ENCODE measurements around the gene STOML1. TPM values are rescaled to one million over a fixed set of nuclear protein-coding genes. Genes with fewer than 3 reads are reported as not detected.
"Not testable (repeated sequence)": the region's sequence is repeated elsewhere in the genome, so short reads cannot be mapped to it uniquely, and the experiment has no call there.

Gene STOML1
- total RNA-seq, 2 experiments from 2014 or later, result 8.0 to 8.9 TPM

DNA sequence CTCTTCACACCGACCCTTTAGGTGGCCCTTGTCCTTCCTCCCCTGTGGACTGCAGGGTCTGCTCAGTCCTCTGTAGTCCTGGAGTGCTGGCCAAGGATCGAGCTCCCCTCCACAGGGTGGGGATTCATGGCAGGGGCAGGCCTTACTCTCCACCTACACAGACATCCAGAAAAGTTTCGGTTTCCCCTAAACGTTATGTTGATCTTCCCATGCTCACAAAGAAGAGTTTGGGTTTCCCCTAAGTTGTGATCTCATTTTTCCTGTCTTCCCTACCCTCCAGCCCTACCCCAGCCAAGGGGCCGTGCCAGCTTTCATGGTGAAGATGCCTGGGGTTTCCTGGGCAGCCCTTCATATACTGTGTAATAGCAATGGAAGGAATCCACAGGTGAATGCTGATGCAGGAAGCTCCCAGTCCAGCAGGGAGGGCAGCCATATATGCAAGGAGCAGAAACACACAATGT is 10.3 kb downstream of the STOML1 start:
- no peak for TF ChIP-seq CTCF (conservative IDR thresholded peaks at IDR 0.05; ENCODE audit: low read length)
- no peak for TF ChIP-seq EZH2phosphoT487 (IDR thresholded peaks at IDR 0.05; ENCODE audit: borderline replicate concordance, low read depth, low read length)
- peaks cover 3% of the 10 kb centered on the region for H3K4me1 ChIP-seq (ENCODE audit: insufficient read depth, low read length, poor library complexity, severe bottlenecking)
- no peaks in the 10 kb centered on the region for H3K36me3 ChIP-seq (ENCODE audit: insufficient read depth, low read length)
- no peaks in the 10 kb centered on the region for H3K79me2 ChIP-seq (ENCODE audit: insufficient read depth, low read depth, low read length)
- DNase-seq (ENCODE audit: low spot score), result no peak
- H3K27ac ChIP-seq (ENCODE audit: low read depth, low read length, poor library complexity, severe bottlenecking), result no peak overlapping the region
- H3K9me2 ChIP-seq (ENCODE audit: insufficient read depth, low read length), result no peaks in the 10 kb centered on the region
- H3K4me2 ChIP-seq (ENCODE audit: low read length), result no peak overlapping the region
- no TSS peak for BruUV-seq (replicated peaks)
- no peak overlapping the region for H2AFZ ChIP-seq (ENCODE audit: low read length)
- no peak overlapping the region for H3K4me3 ChIP-seq (ENCODE audit: low read depth, low read length, poor library complexity, severe bottlenecking)
- intact Hi-C loops (cut with micrococcal nuclease; ENCODE audit: unreplicated experiment), result no loop called here
- ChIA-PET POLR2A (no interaction called here), CTCF (ENCODE audit: unreplicated experiment) (no interaction called here)
- H4K20me1 ChIP-seq (ENCODE audit: insufficient read depth, low read length), result no peaks in the 10 kb centered on the region; the same call in 1 of the 2 replicates
- no peaks in the 10 kb centered on the region for H3K9me3 ChIP-seq (ENCODE audit: low read length)

- no peak overlapping the region for H3K4me3 ChIP-seq (ENCODE audit: low read depth, low read length, poor library complexity, severe bottlenecking)
- no peak overlapping the region for H3K4me2 ChIP-seq (ENCODE audit: low read length)
- no peaks in the 10 kb centered on the region for H3K36me3 ChIP-seq (ENCODE audit: insufficient read depth, low read length)
- no peaks in the 10 kb centered on the region; the same call in 1 of the 2 replicates for H4K20me1 ChIP-seq (ENCODE audit: insufficient read depth, low read length)
- ChIA-PET POLR2A (no interaction called here), CTCF (ENCODE audit: unreplicated experiment) (no interaction called here)
- no peak for DNase-seq (ENCODE audit: low spot score)
- intact Hi-C loops (cut with micrococcal nuclease; ENCODE audit: unreplicated experiment), result no loop called here
- H3K9me2 ChIP-seq (ENCODE audit: insufficient read depth, low read length), result no peaks in the 10 kb centered on the region
- TF ChIP-seq CTCF (conservative IDR thresholded peaks at IDR 0.05; ENCODE audit: low read length) (no peak), EZH2phosphoT487 (IDR thresholded peaks at IDR 0.05; ENCODE audit: borderline replicate concordance, low read depth, low read length) (no peak)
- no TSS peak for BruUV-seq (replicated peaks)
- H3K9me3 ChIP-seq (ENCODE audit: low read length), result no peaks in the 10 kb centered on the region
- H3K27ac ChIP-seq (ENCODE audit: low read depth, low read length, poor library complexity, severe bottlenecking), result no peak overlapping the region
- H3K79me2 ChIP-seq (ENCODE audit: insufficient read depth, low read depth, low read length), result no peaks in the 10 kb centered on the region
- peaks cover 3% of the 10 kb centered on the region for H3K4me1 ChIP-seq (ENCODE audit: insufficient read depth, low read length, poor library complexity, severe bottlenecking)
- H2AFZ ChIP-seq (ENCODE audit: low read length), result no peak overlapping the region
Observed at GRCh38 chr15:73979636-73980035, 12.5 kb downstream of the STOML1 start.

DNA sequence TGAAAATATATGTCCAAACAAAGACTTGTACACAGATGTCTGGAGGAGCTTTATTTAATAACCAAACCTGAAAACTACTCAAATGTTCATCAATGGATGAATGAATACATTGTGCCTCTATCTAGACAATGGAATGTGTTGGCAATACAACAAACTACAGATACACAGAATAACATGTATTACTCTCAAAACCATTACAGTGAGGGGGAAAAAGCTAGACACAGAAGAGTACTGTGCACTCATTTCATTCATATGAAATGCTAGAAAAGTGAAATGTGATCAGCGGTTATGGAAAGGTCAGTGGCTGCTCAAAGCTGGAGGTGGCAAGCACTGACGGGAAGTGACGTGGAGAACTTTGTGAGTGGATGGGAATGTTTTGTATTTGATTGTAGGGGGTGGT is 13.2 kb downstream of the STOML1 start:
- ChIA-PET CTCF (ENCODE audit: unreplicated experiment) (no interaction called here), POLR2A (no interaction called here)
- Histone ChIP-seq H3K27ac (ENCODE audit: low read depth, low read length, poor library complexity, severe bottlenecking) (no peak overlapping the region), H3K79me2 (ENCODE audit: insufficient read depth, low read depth, low read length) (no peaks in the 10 kb centered on the region), H3K9me3 (ENCODE audit: low read length) (no peaks in the 10 kb centered on the region), H3K4me1 (ENCODE audit: insufficient read depth, low read length, poor library complexity, severe bottlenecking) (peaks cover 3% of the 10 kb centered on the region), H3K36me3 (ENCODE audit: insufficient read depth, low read length) (no peaks in the 10 kb centered on the region), H3K4me3 (ENCODE audit: low read depth, low read length, poor library complexity, severe bottlenecking) (no peak overlapping the region), H2AFZ (ENCODE audit: low read length) (no peak overlapping the region), H4K20me1 (ENCODE audit: insufficient read depth, low read length) (no peaks in the 10 kb centered on the region; the same call in 1 of the 2 replicates), H3K4me2 (ENCODE audit: low read length) (no peak overlapping the region), H3K9me2 (ENCODE audit: insufficient read depth, low read length) (no peaks in the 10 kb centered on the region)
- BruUV-seq (replicated peaks), result no TSS peak
- intact Hi-C loops (cut with micrococcal nuclease; ENCODE audit: unreplicated experiment), result no loop called here
- no peak for DNase-seq (ENCODE audit: low spot score)
- TF ChIP-seq EZH2phosphoT487 (IDR thresholded peaks at IDR 0.05; ENCODE audit: borderline replicate concordance, low read depth, low read length), result no peak
- TF ChIP-seq CTCF (conservative IDR thresholded peaks at IDR 0.05; ENCODE audit: low read length), result no peak

GRCh38 chr15:73975440-73976125 is 16.5 kb downstream of the STOML1 start:
- CTCF ChIA-PET (ENCODE audit: unreplicated experiment); H2AFZ ChIP-seq (ENCODE audit: low read length); H3K27ac ChIP-seq (ENCODE audit: low read depth, low read length, poor library complexity, severe bottlenecking); H4K20me1 ChIP-seq (ENCODE audit: insufficient read depth, low read length); intact Hi-C loops (cut with micrococcal nuclease; ENCODE audit: unreplicated experiment); DNase-seq (ENCODE audit: low spot score); H3K79me2 ChIP-seq (ENCODE audit: insufficient read depth, low read depth, low read length); BruUV-seq (replicated peaks); H3K36me3 ChIP-seq (ENCODE audit: insufficient read depth, low read length); H3K9me3 ChIP-seq (ENCODE audit: low read length); H3K4me2 ChIP-seq (ENCODE audit: low read length); H3K4me1 ChIP-seq (ENCODE audit: insufficient read depth, low read length, poor library complexity, severe bottlenecking); H3K4me3 ChIP-seq (ENCODE audit: low read depth, low read length, poor library complexity, severe bottlenecking); POLR2A ChIA-PET; H3K9me2 ChIP-seq (ENCODE audit: insufficient read depth, low read length): not testable (repeated sequence)

Data from OCI-LY7 (cell line).